H1 (cell line): Measurements from ENCODE around the gene RNF151. TPM values are rescaled to one million over a fixed set of nuclear protein-coding genes. Genes with fewer than 3 reads are reported as not detected.

Source experiments
- CTCF ChIA-PET: fragments of 300-600 bp; sonication (Branson Sonifier 250); formaldehyde crosslinking; loops from one replicate; lab custom pipeline; 2021; ENCODE audit not compliant: partially characterized antibody; lab: Charles Lee
- POLR2A ChIA-PET: fragments of 300-600 bp; sonication (Branson Sonifier 250); formaldehyde crosslinking; loops from one replicate; lab custom pipeline; 2021; ENCODE audit warnings: inconsistent platforms; ENCODE audit not compliant: partially characterized antibody; lab: Charles Lee
- DNase-seq, 2 experiments: peaks; one replicate each; pipeline versions ENCODE4 v3.0.0 to v3.0.0-alpha.2; 2010 to 2022; ENCODE audit warnings: low spot score in 2 of 2, low read depth in 1 of 2, mixed read lengths in 1 of 2
- FAIRE-seq: peaks from 2 replicates; lab custom pipeline; 2011; peaks lifted over from hg19 to GRCh38; lab: Jason Lieb, UNC
- H2AFZ ChIP-seq: 2 replicates; pipeline ENCODE4 v1.8.1; 2012; ENCODE audit warnings: low read length, inconsistent platforms
- H2AK5ac ChIP-seq: 2 replicates; pipeline ENCODE4 v1.6.1; 2013; ENCODE audit warnings: low read depth, low read length
- H2BK120ac ChIP-seq: replicated peaks from 2 replicates; pipeline ENCODE3; 2013; ENCODE audit warnings: low read depth, low read length, inconsistent platforms
- H2BK12ac ChIP-seq: 2 replicates; pipeline ENCODE4 v1.6.1; 2013; ENCODE audit warnings: low read depth, low read length
- H2BK15ac ChIP-seq: 2 replicates; pipeline ENCODE4 v1.6.1; 2013; ENCODE audit warnings: low read length
- H2BK20ac ChIP-seq: 2 replicates; pipeline ENCODE4 v1.6.1; 2013; ENCODE audit warnings: low read length
- H2BK5ac ChIP-seq: 2 replicates; pipeline ENCODE4 v1.6.1; 2013; ENCODE audit warnings: low read depth, low read length
- H3K14ac ChIP-seq: 2 replicates; pipeline ENCODE4 v1.6.1; 2013; ENCODE audit warnings: inconsistent platforms; ENCODE audit not compliant: insufficient read length
- H3K18ac ChIP-seq: 2 replicates; pipeline ENCODE4 v1.6.1; 2013; ENCODE audit warnings: low read length; ENCODE audit errors: extremely low read depth
- H3K23ac ChIP-seq: 2 replicates; pipeline ENCODE4 v1.6.1; 2013; ENCODE audit warnings: inconsistent platforms; ENCODE audit not compliant: insufficient read length
- H3K23me2 ChIP-seq: 2 replicates; pipeline ENCODE4 v1.6.1; 2013; ENCODE audit warnings: low read depth, low read length
- H3K27ac ChIP-seq: 2 replicates; pipeline ENCODE4 v1.6.1; 2011; ENCODE audit warnings: low read depth, low read length, inconsistent platforms
- H3K27me3 ChIP-seq, 4 experiments: replicated peaks in 1 of 4; 1 replicate in 1 of 4; 2 replicates in 3 of 4; pipeline versions ENCODE4 v1.6.1 to v1.8.1; 2011 to 2013; ENCODE audit warnings: low read length in 3 of 4, mild to moderate bottlenecking in 3 of 4, inconsistent platforms in 2 of 4, mixed read lengths in 2 of 4, moderate library complexity in 1 of 4; ENCODE audit not compliant: control insufficient read depth in 3 of 4, insufficient read depth in 3 of 4; ENCODE audit errors: extremely low read depth in 1 of 4
- H3K36me3 ChIP-seq, 4 experiments: 2 replicates each; pipeline versions ENCODE4 v1.6.1 to v1.8.1; 2011 to 2013; ENCODE audit warnings: mild to moderate bottlenecking in 4 of 4, low read length in 3 of 4, moderate library complexity in 2 of 4, control low read depth in 1 of 4, inconsistent platforms in 1 of 4; ENCODE audit not compliant: insufficient read depth in 4 of 4, control insufficient read depth in 2 of 4
- H3K4ac ChIP-seq: replicated peaks from 2 replicates; pipeline ENCODE3; 2013; ENCODE audit warnings: low read length, low read depth, mixed read lengths, inconsistent platforms; ENCODE audit not compliant: insufficient read length
- H3K4me1 ChIP-seq, 4 experiments: replicated peaks in 1 of 4; 1 replicate in 1 of 4; 2 replicates in 3 of 4; pipeline versions ENCODE4 v1.6.1 to v1.8.1; 2011 to 2013; ENCODE audit warnings: low read length in 3 of 4, inconsistent platforms in 2 of 4, mixed read lengths in 1 of 4; ENCODE audit not compliant: insufficient read depth in 4 of 4, control insufficient read depth in 3 of 4
- H3K4me2 ChIP-seq, 2 experiments: 2 replicates each; pipeline versions ENCODE4 v1.6.1 to v1.8.1; 2011 to 2013; ENCODE audit warnings: low read depth in 2 of 2, low read length in 2 of 2, control low read depth in 1 of 2, inconsistent platforms in 1 of 2, mild to moderate bottlenecking in 1 of 2; ENCODE audit not compliant: insufficient read depth in 1 of 2
- H3K4me3 ChIP-seq, 4 experiments: fragments of 200-600, 300-600 bp in 1 of 4; sonication (generic), shearing (Covaris generic), sonication (Bioruptor Twin) in 1 of 4; 2 replicates each; pipeline versions ENCODE4 v1.5.1 to v1.8.1; 2011 to 2016; ENCODE audit warnings: low read length in 4 of 4, low read depth in 3 of 4, control low read depth in 2 of 4, inconsistent platforms in 2 of 4, mild to moderate bottlenecking in 2 of 4, mixed read lengths in 1 of 4, moderate library complexity in 1 of 4; ENCODE audit not compliant: insufficient read depth in 2 of 4; ENCODE audit errors: extremely low read depth in 1 of 4
- H3K56ac ChIP-seq: replicated peaks from 2 replicates; pipeline ENCODE3; 2013; ENCODE audit warnings: low read depth, mild to moderate bottlenecking, mixed read lengths, low read length, inconsistent platforms; ENCODE audit not compliant: insufficient read length
- H3K79me1 ChIP-seq: 2 replicates; pipeline ENCODE4 v1.6.1; 2013; ENCODE audit warnings: low read depth, low read length, control low read depth
- H3K79me2 ChIP-seq, 2 experiments: 2 replicates each; pipeline versions ENCODE4 v1.6.1 to v1.8.1; 2012 to 2013; ENCODE audit warnings: low read length in 2 of 2, mild to moderate bottlenecking in 2 of 2, inconsistent platforms in 1 of 2; ENCODE audit not compliant: insufficient read depth in 2 of 2, control insufficient read depth in 1 of 2
- H3K9ac ChIP-seq, 4 experiments: replicated peaks in 1 of 4; 1 replicate in 1 of 4; 2 replicates in 3 of 4; pipeline versions ENCODE4 v1.6.1 to v1.8.1; 2011 to 2013; ENCODE audit warnings: low read depth in 3 of 4, low read length in 3 of 4, control low read depth in 2 of 4, mild to moderate bottlenecking in 2 of 4, moderate library complexity in 2 of 4, inconsistent platforms in 1 of 4; ENCODE audit errors: extremely low read depth in 1 of 4
- H3K9me3 ChIP-seq, 2 experiments: 2 replicates each; pipeline versions ENCODE4 v1.6.1 to v1.8.1; 2012 to 2013; ENCODE audit warnings: mild to moderate bottlenecking in 2 of 2, moderate library complexity in 2 of 2, control low read depth in 1 of 2, inconsistent platforms in 1 of 2, low read depth in 1 of 2, low read length in 1 of 2, mixed read lengths in 1 of 2; ENCODE audit not compliant: insufficient read depth in 2 of 2
- H4K20me1 ChIP-seq, 2 experiments: replicated peaks in 1 of 2; 2 replicates each; pipeline versions ENCODE3 to v1.8.1; 2011 to 2013; ENCODE audit warnings: inconsistent platforms in 2 of 2, low read length in 2 of 2, mild to moderate bottlenecking in 1 of 2; ENCODE audit not compliant: insufficient read depth in 2 of 2, control insufficient read depth in 1 of 2
- H4K5ac ChIP-seq: 2 replicates; pipeline ENCODE4 v1.6.1; 2013; ENCODE audit warnings: low read length, low read depth, mixed read lengths, inconsistent platforms; ENCODE audit not compliant: insufficient read length
- H4K8ac ChIP-seq: 2 replicates; pipeline ENCODE4 v1.8.0; 2013; ENCODE audit warnings: mild to moderate bottlenecking, moderate library complexity, low read length, inconsistent platforms; ENCODE audit not compliant: insufficient read depth; ENCODE audit errors: extremely low read depth
- H4K91ac ChIP-seq: replicated peaks from 2 replicates; pipeline ENCODE3; 2013; ENCODE audit warnings: low read length, mixed read lengths, inconsistent platforms; ENCODE audit not compliant: insufficient read length
- GABPA ChIP-seq: IDR thresholded peaks from 2 replicates; pipeline ENCODE4 v1.6.1; 2011; ENCODE audit warnings: mild to moderate bottlenecking, low read length, moderate library complexity, borderline replicate concordance; ENCODE audit not compliant: insufficient read depth
- HDAC6 ChIP-seq: IDR thresholded peaks from one replicate; pipeline ENCODE4 v1.7.1; 2012; ENCODE audit warnings: low read depth, mild to moderate bottlenecking, inconsistent platforms, low read length, moderate library complexity
- WGBS, 2 experiments: shearing (Covaris generic) in 1 of 2; methylation state at CpG; one replicate each; pipeline versions ENCODE4 v1.1.6 to v1.1.7; 2013 to 2015; ENCODE audit warnings: low lambda C conversion rate in 2 of 2, mixed read lengths in 2 of 2, inconsistent platforms in 1 of 2, low coverage in 1 of 2, missing lambda C conversion rate in 1 of 2; ENCODE audit not compliant: insufficient replicate concordance in 2 of 2, insufficient coverage in 1 of 2, insufficient read length in 1 of 2; ENCODE audit errors: extremely low coverage in 1 of 2, missing lambda C conversion rate in 1 of 2; 5-methylcytosine and 5-hydroxymethylcytosine counted together
- polyA plus RNA-seq, 7 experiments: library from polyadenylated mRNA; depleted of rRNA in 3 of 7; stranded (reverse) in 5 of 7; unstranded in 2 of 7; fragments of >200 nt in 5 of 7; fragments of 200-250 nt in 2 of 7; gene quantifications; 1 replicate in 5 of 7; 2 replicates in 1 of 7; 4 replicates in 1 of 7; pipeline versions ENCODE4 v1.2.1 to v1.2.3, GENCODE V29; 2011 to 2013; ENCODE audit warnings: missing spikeins in 2 of 7, mixed read lengths in 2 of 7
- total RNA-seq: library from RNA; stranded (reverse); fragmentation: NEBNext Ultra II Directional; extraction: Animal tissue kit (Norgen Biotek cat#: 25700); gene quantifications from 2 replicates; pipeline ENCODE4 v1.2.1, GENCODE V29; 2021

The RNF151 gene
- total and polyA plus RNA-seq, 2 of the 8 experiments (the other 6 are each of a cell fraction or from before 2014, with no cell fraction given), result not detected

- CTCF ChIA-PET, result interaction anchor here (0.5 to 1.5 kb wide), 4 partner anchors 19 to 51 kb away, joined by 3 to 4 read pairs (median 4); no protein-coding TSS in a partner anchor
Observed at GRCh38 chr16:1978476-1979120, 11.9 kb downstream of the RNF151 start.

More at GRCh38 chr16:1978476-1979120, 11.9 kb downstream of the RNF151 start:
- no peak overlapping the region for H2BK20ac ChIP-seq
- H4K8ac ChIP-seq, result peak overlapping the region; percentile 83; the same call in 1 of the 2 replicates
- peak overlapping the region; percentile 87 to 91 for H3K4me2 ChIP-seq
- H4K5ac ChIP-seq, result no peak overlapping the region
- peaks cover 2 to 25% of the 10 kb centered on the region in 2 experiments for H4K20me1 ChIP-seq
- H3K4ac ChIP-seq, result no peak overlapping the region
- peaks cover 11 to 33% (median 22%) of the 10 kb centered on the region in 4 experiments; a peak in 7 of 8 replicates for H3K36me3 ChIP-seq
- H2AFZ ChIP-seq, result no peak overlapping the region
- peaks cover 0 to 1% of the 10 kb centered on the region in 2 experiments; a peak in 1 of 4 replicates for H3K79me2 ChIP-seq
- 66% methylated on average over 34 of the region's 37 CpGs; no CpG with 5 or more reads in 1 of the 2 experiments for WGBS, 2 experiments
- H3K4me3 ChIP-seq, result peak overlapping the region; percentile 31 to 61 (median 38); a peak in 6 of 8 replicates
- H3K4me1 ChIP-seq, result peaks cover 3 to 28% (median 25%) of the 10 kb centered on the region in 4 experiments
- no peak overlapping the region for H2BK120ac ChIP-seq
- H3K9ac ChIP-seq, result no peak overlapping the region
- H2BK15ac ChIP-seq, result no peak overlapping the region
- no peaks in the 10 kb centered on the region for H3K9me3 ChIP-seq
- H3K27ac ChIP-seq, result no peak overlapping the region
- H3K79me1 ChIP-seq, result 0 out of 2 replicates have a peak, but pooled peaks cover 2% of the 10 kb centered on the region
- H3K23me2 ChIP-seq, result peaks cover 19% of the 10 kb centered on the region
- no peak overlapping the region for H3K23ac ChIP-seq
- peak overlapping the region; percentile 44; the same call in 1 of the 2 replicates for H2BK5ac ChIP-seq
- H3K27me3 ChIP-seq, result peaks cover 8 to 40% (median 39%) of the 10 kb centered on the region in 4 experiments; a peak in 6 of 7 replicates
- no peak overlapping the region for H2BK12ac ChIP-seq
- H3K56ac ChIP-seq, result no peak overlapping the region
- H2AK5ac ChIP-seq, result no peak overlapping the region
- DNase-seq, result peak in 1 of 2 experiments; percentile 66
- no peak overlapping the region for H4K91ac ChIP-seq
- POLR2A ChIA-PET, result interaction anchor here (0.8 to 28.2 kb wide), 14 partner anchors 9 to 176 kb away, joined by 3 to 736 read pairs (median 6); partner anchors contain the start of genes FAHD1, HAGH, MSRB1 and NDUFB10
- FAIRE-seq, result no peak
- TF ChIP-seq HDAC6 (no peak), GABPA (peak; percentile 39; the same call in 1 of the 2 replicates)
- no peak overlapping the region for H3K14ac ChIP-seq
- H3K18ac ChIP-seq, result no peak overlapping the region
